B cell (primary cell): ENCODE results near the gene HFE. TPM values are rescaled to one million over a fixed set of nuclear protein-coding genes. Genes with fewer than 3 reads are reported as not detected.
"Not testable (repeated sequence)": the region's sequence is repeated elsewhere in the genome, so short reads cannot be mapped to it uniquely, and the experiment has no call there.

Source experiments
- ATAC-seq: fragments of 200-7000 bp; cut with Tn5 transposase; one replicate; pipeline ENCODE4 v1.10.0; 2021; ENCODE audit warnings: low read depth, mild to moderate bottlenecking, moderate number of reproducible peaks, moderate library complexity
- CTCF ChIA-PET: fragments of 350-600 bp; sonication (Branson Sonifier 250); formaldehyde crosslinking; loops from one replicate; lab custom pipeline; 2021; ENCODE audit warnings: antibody characterized with exemption, inconsistent platforms; lab: Charles Lee
- POLR2A ChIA-PET: fragments of 350-600 bp; sonication (Branson Sonifier 250); formaldehyde crosslinking; loops from one replicate; lab custom pipeline; 2021; ENCODE audit warnings: antibody characterized with exemption; lab: Charles Lee
- DNase-seq: peaks from one replicate; pipeline ENCODE4 v3.0.0; 2013
- H2AFZ ChIP-seq: 2 replicates; pipeline ENCODE4 v1.6.1; 2012; ENCODE audit warnings: mild to moderate bottlenecking, low read depth, low read length; ENCODE audit not compliant: insufficient read depth, poor library complexity, severe bottlenecking
- H3K27ac ChIP-seq, 2 donors: 1 replicate in 1 of 2; 2 replicates in 1 of 2; pipeline ENCODE4 v1.5.1; 2012 to 2013; ENCODE audit warnings: low read length in 2 of 2, mild to moderate bottlenecking in 2 of 2, moderate library complexity in 1 of 2
- H3K27me3 ChIP-seq, 4 experiments: fragments of 200-600 bp in 1 of 4; sonication (generic) in 1 of 4; replicated peaks in 1 of 4; 1 replicate in 2 of 4; 2 replicates in 2 of 4; pipeline versions ENCODE4 v1.6.1 to v1.7.0; 2013 to 2016; ENCODE audit warnings: low read length in 3 of 4, mild to moderate bottlenecking in 2 of 4, mixed read lengths in 1 of 4, moderate library complexity in 1 of 4; ENCODE audit not compliant: insufficient read depth in 4 of 4, control insufficient read depth in 3 of 4; ENCODE audit errors: control extremely low read depth in 1 of 4
- H3K36me3 ChIP-seq, 2 experiments: replicated peaks in 1 of 2; 1 replicate in 1 of 2; 2 replicates in 1 of 2; pipeline versions ENCODE4 v1.6.1 to v1.7.1; 2013; ENCODE audit warnings: low read length in 1 of 2; ENCODE audit not compliant: insufficient read depth in 2 of 2, control insufficient read depth in 1 of 2; ENCODE audit errors: control extremely low read depth in 1 of 2, extremely low read depth in 1 of 2
- H3K4me1 ChIP-seq, 2 donors: fragments of 200-600 bp in 1 of 2; sonication (generic) in 1 of 2; 1 replicate in 1 of 2; 2 replicates in 1 of 2; pipeline versions ENCODE4 v1.5.1 to v1.6.1; 2013 to 2017; ENCODE audit warnings: low read length in 2 of 2; ENCODE audit not compliant: control insufficient read depth in 2 of 2, insufficient read depth in 2 of 2
- H3K4me2 ChIP-seq: replicated peaks from 2 replicates; pipeline ENCODE3; 2012; ENCODE audit warnings: mild to moderate bottlenecking, low read depth, low read length; ENCODE audit not compliant: poor library complexity, severe bottlenecking
- H3K4me3 ChIP-seq, 5 experiments: fragments of 200-600 bp in 1 of 5; sonication (generic) in 1 of 5; 1 replicate in 3 of 5; 2 replicates in 2 of 5; pipeline versions ENCODE4 v1.5.1 to v1.7.0; 2011 to 2016; ENCODE audit warnings: low read length in 4 of 5, mild to moderate bottlenecking in 4 of 5, low read depth in 2 of 5, control low read depth in 1 of 5, moderate library complexity in 1 of 5; ENCODE audit not compliant: insufficient read depth in 1 of 5; ENCODE audit errors: control extremely low read depth in 1 of 5, extremely low read depth in 1 of 5
- H3K79me2 ChIP-seq: fragments of 200-600 bp; sonication (generic); one replicate; pipeline ENCODE4 v1.6.0; 2016; ENCODE audit warnings: low read length; ENCODE audit not compliant: control insufficient read depth, insufficient read depth
- H3K9ac ChIP-seq: fragments of 200-600 bp; sonication (generic); 2 replicates; pipeline ENCODE4 v1.6.1; 2017; ENCODE audit warnings: mild to moderate bottlenecking, low read length, moderate library complexity
- H3K9me3 ChIP-seq, 3 donors: one replicate each; pipeline versions ENCODE4 v1.6.1 to v1.7.1; 2013; ENCODE audit warnings: low read length in 2 of 3; ENCODE audit not compliant: control insufficient read depth in 2 of 3, insufficient read depth in 1 of 3; ENCODE audit errors: control extremely low read depth in 1 of 3
- H4K20me1 ChIP-seq: 2 replicates; pipeline ENCODE4 v1.6.0; 2012; ENCODE audit warnings: mild to moderate bottlenecking, low read length; ENCODE audit not compliant: insufficient read depth, control insufficient read depth, poor library complexity, severe bottlenecking
- H3K27ac Mint-ChIP-seq: one replicate; pipeline ENCODE4 v1.8.0; 2021; ENCODE audit warnings: mixed read lengths
- H3K27me3 Mint-ChIP-seq: one replicate; pipeline ENCODE4 v1.8.0; 2021; ENCODE audit warnings: mixed read lengths
- H3K4me1 Mint-ChIP-seq: one replicate; pipeline ENCODE4 v1.8.0; 2021; ENCODE audit warnings: mixed read lengths
- H3K4me3 Mint-ChIP-seq: one replicate; pipeline ENCODE4 v1.8.0; 2021; ENCODE audit warnings: mixed read lengths
- H3K9me3 Mint-ChIP-seq: one replicate; pipeline ENCODE4 v1.8.0; 2022; ENCODE audit warnings: mixed read lengths; ENCODE audit not compliant: insufficient read depth
- CTCF ChIP-seq: fragments of 200-600 bp; IDR thresholded peaks from one replicate; pipeline ENCODE4 v1.8.0; 2022; ENCODE audit warnings: antibody characterized with exemption, mild to moderate bottlenecking
- EZH2 ChIP-seq: IDR thresholded peaks from 2 replicates; pipeline ENCODE4 v1.6.1; 2012; ENCODE audit warnings: borderline replicate concordance, low read depth, mild to moderate bottlenecking, moderate library complexity, low read length; ENCODE audit not compliant: insufficient read depth, poor library complexity, severe bottlenecking
- WGBS: methylation state at CpG from one replicate; pipeline ENCODE4 v1.1.5; 2013; ENCODE audit warnings: missing lambda C conversion rate; ENCODE audit not compliant: insufficient coverage; 5-methylcytosine and 5-hydroxymethylcytosine counted together
- intact Hi-C: fragments of 100-400 bp; cut with micrococcal nuclease; formaldehyde crosslinking; loops from one replicate; pipeline ENCODE4 v1.10.0; 2022
- polyA plus RNA-seq: library from polyadenylated mRNA; depleted of rRNA; stranded (reverse); fragments of >200 nt; gene quantifications from 2 replicates; pipeline ENCODE4 v1.2.3, GENCODE V29; 2012
- total RNA-seq, 2 donors: library from RNA; stranded (reverse); fragments of 120-200 nt in 1 of 2; gene quantifications; 1 replicate in 1 of 2; 2 replicates in 1 of 2; pipeline versions ENCODE4 v1.2.3 to v1.2.4, GENCODE V29; 2013 to 2022

Gene HFE
- total and polyA plus RNA-seq, 2 donors (not counting 1 experiment from before 2014, with no cell fraction given) = 5.9 to 6.3 TPM

- H3K4me3 Mint-ChIP-seq, ATAC-seq, H3K27ac Mint-ChIP-seq, DNase-seq, H3K27ac ChIP-seq, H3K27me3 ChIP-seq, H3K4me3 ChIP-seq, H3K4me1 ChIP-seq, H3K4me1 Mint-ChIP-seq, H3K9ac ChIP-seq, H3K27me3 Mint-ChIP-seq, H2AFZ ChIP-seq, H3K9me3 Mint-ChIP-seq, H3K4me2 ChIP-seq, H3K9me3 ChIP-seq, H3K36me3 ChIP-seq: not testable (repeated sequence)
- 83% methylated on average over 1 of the region's 8 CpGs for WGBS
- intact Hi-C loops = loop anchor here (5.0 to 10.0 kb wide), 2 partner anchors 1715 to 1772 kb away; a partner anchor contains a TSS
- Histone ChIP-seq H4K20me1 (peaks cover 11% of the 10 kb centered on the region), H3K79me2 (peaks cover 12% of the 10 kb centered on the region)
- ChIA-PET POLR2A (interaction anchor here (0.6 to 1.0 kb wide), 3 partner anchors 14 to 1019 kb away, joined by 3 to 4 read pairs (median 3); a partner anchor contains a TSS), CTCF (interaction anchor here (1.6 kb wide), 1 partner anchor 61 kb away, joined by 4 read pairs; no protein-coding TSS in a partner anchor)
Observed at GRCh38 chr6:26120115-26120514, 32.9 kb downstream of the HFE start.

GRCh38 chr6:26120807-26121140 lies 33.5 kb downstream of the HFE start:
- Mint-ChIP-seq H3K27me3 (no peaks in the 10 kb centered on the region), H3K9me3 (no peaks in the 10 kb centered on the region), H3K4me3 (no peak overlapping the region), H3K4me1 (peaks cover 10% of the 10 kb centered on the region), H3K27ac (no peak overlapping the region)
- ATAC-seq = no peak
- Histone ChIP-seq H3K79me2 (peaks cover 18% of the 10 kb centered on the region), H3K27me3 (no peaks in the 10 kb centered on the region), H3K9me3 (peaks cover 0 to 5% (median 0%) of the 10 kb centered on the region in 3 donors), H3K4me2 (no peak overlapping the region), H3K27ac (no peak overlapping the region), H4K20me1 (peaks cover 17% of the 10 kb centered on the region), H2AFZ (no peak overlapping the region), H3K36me3 (no peaks in the 10 kb centered on the region), H3K4me3 (no peak overlapping the region), H3K4me1 (peaks cover 7 to 9% of the 10 kb centered on the region in 2 donors), H3K9ac (no peak overlapping the region)
- no peak for TF ChIP-seq EZH2
- TF ChIP-seq CTCF = no peak
- no peak for DNase-seq
- ChIA-PET CTCF (no interaction called here), POLR2A (no interaction called here)
- intact Hi-C loops = loop anchor here (5.0 to 10.0 kb wide), 2 partner anchors 1714 to 1772 kb away; a partner anchor contains a TSS
- 100% methylated on average over 1 of the region's 3 CpGs for WGBS
